GM13977 (cell line): ENCODE results near the gene MGAT5.

Source experiments
- DNase-seq: peaks from one replicate; pipeline ENCODE4 v3.0.0; 2012; ENCODE audit warnings: low spot score
- in situ Hi-C: fragments of 300-500 bp; cut with MboI; formaldehyde crosslinking; loops from one replicate; pipeline ENCODE4 v1.12.0; 2022; ENCODE audit warnings: low sequenced_read_pairs, low pct_unique_long_range_greater_than_20kb, mixed read lengths, inconsistent platforms; ENCODE audit not compliant: unreplicated experiment
- TF ChIP-seq, protein P1 (sequence below): IDR thresholded peaks from 2 replicates; pipeline ENCODE4 v1.5.1; 2012; ENCODE audit warnings: mild to moderate bottlenecking, control low read depth; ENCODE audit not compliant: insufficient read depth; ENCODE audit errors: extremely low read depth, missing control alignments

The MGAT5 gene

DNA sequence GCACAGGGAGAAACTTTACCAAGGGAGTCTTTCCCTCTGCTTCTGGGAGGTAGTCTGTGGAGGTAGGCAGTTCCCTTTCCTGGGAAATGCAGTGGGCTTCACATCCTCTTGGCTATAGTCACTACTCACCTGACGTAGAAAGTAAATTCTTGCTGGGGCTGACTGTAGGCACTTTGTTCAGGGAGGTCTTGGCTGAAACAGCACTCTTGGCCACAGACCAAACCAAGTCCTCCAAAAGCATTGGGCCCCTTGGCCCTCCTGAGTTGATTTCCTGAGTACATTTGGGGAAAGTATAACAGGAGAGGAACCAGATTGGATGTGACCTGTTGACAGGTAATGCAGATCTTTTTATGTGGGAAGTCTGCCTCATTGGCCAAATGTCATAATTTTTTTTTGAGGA is 108.9 kb downstream of the MGAT5 start:
- DNase-seq, result no peak
- TF ChIP-seq, protein P1, sequence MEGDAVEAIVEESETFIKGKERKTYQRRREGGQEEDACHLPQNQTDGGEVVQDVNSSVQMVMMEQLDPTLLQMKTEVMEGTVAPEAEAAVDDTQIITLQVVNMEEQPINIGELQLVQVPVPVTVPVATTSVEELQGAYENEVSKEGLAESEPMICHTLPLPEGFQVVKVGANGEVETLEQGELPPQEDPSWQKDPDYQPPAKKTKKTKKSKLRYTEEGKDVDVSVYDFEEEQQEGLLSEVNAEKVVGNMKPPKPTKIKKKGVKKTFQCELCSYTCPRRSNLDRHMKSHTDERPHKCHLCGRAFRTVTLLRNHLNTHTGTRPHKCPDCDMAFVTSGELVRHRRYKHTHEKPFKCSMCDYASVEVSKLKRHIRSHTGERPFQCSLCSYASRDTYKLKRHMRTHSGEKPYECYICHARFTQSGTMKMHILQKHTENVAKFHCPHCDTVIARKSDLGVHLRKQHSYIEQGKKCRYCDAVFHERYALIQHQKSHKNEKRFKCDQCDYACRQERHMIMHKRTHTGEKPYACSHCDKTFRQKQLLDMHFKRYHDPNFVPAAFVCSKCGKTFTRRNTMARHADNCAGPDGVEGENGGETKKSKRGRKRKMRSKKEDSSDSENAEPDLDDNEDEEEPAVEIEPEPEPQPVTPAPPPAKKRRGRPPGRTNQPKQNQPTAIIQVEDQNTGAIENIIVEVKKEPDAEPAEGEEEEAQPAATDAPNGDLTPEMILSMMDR, result no peak
- in situ Hi-C loops, result no loop called here

GRCh38 chr2:134365356-134365755 is 111.5 kb downstream of the MGAT5 start:
- in situ Hi-C loops, result no loop called here
- TF ChIP-seq, protein P1, result peak; percentile 35

DNA sequence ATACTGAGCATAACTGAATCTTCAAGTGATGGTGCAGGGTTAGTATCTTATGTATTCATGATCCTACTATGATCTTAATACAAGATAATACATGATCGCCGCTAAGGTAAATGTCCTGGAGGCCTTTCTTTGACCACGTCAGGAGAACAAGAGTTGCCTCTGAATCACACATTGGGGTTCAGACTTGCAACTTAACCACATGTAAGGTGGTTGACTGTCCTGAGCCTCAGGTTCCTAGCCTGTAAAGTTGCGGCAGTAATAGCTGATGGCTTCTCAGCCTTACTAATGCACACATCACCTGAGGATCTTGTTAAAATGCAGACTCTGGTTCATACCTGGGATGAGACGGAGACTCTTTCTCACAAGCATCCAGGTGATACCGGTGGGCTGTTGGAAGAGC is 112.5 kb downstream of the MGAT5 start:
- in situ Hi-C loops, result no loop called here
- DNase-seq, result no peak
- TF ChIP-seq, protein P1, result no peak

More at GRCh38 chr2:134365356-134365755, 111.5 kb downstream of the MGAT5 start:
- DNase-seq, result no peak

DNA sequence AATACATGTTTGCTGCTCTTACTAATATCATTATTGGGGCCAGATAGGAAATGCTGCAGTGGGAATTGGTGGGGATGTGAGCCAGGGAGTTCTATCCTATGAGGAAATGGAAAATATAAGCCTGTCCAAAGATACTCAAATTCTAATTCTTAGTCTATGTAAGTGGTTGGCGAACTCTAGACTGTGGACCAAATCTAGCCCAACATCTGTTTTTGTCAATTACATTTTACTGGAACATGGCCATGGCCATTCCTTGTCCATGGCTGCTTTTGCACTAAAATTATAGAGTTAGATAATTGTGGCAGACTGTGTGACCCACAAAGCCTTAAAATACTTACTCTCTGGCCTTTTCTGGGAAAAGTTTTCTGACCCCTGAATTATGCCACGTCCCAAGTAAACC is 113.3 kb downstream of the MGAT5 start:
- TF ChIP-seq, protein P1, result no peak
- DNase-seq, result no peak
- in situ Hi-C loops, result no loop called here

- in situ Hi-C loops, result no loop called here
- TF ChIP-seq, protein P1, result no peak
- DNase-seq, result no peak
Observed at GRCh38 chr2:134368009-134368817, 114.3 kb downstream of the MGAT5 start.

GRCh38 chr2:134369220-134369902 is 115.5 kb downstream of the MGAT5 start:
- no peak for DNase-seq
- TF ChIP-seq, protein P1, result no peak
- in situ Hi-C loops, result no loop called here
